WERI-Rb-1 (cell line): Measurements from ENCODE around the gene OSCP1.

Experiments used
- DNase-seq: peaks from one replicate; pipeline ENCODE4 v3.0.0-alpha.2; 2020
- H3K27ac ChIP-seq: fragments of 250-450 bp; sonication (Bioruptor Pico); 2 replicates; pipeline ENCODE4 v1.5.1; 2020; ENCODE audit warnings: mild to moderate bottlenecking, moderate library complexity
- H3K27me3 ChIP-seq: fragments of 250-450 bp; sonication (Bioruptor Pico); 2 replicates; pipeline ENCODE4 v1.5.1; 2021; ENCODE audit warnings: mild to moderate bottlenecking, low read depth, moderate library complexity; ENCODE audit not compliant: insufficient read depth, severe bottlenecking
- H3K36me3 ChIP-seq: fragments of 250-450 bp; sonication (Bioruptor Pico); 2 replicates; pipeline ENCODE4 v1.5.1; 2020; ENCODE audit warnings: mild to moderate bottlenecking, moderate library complexity
- H3K4me3 ChIP-seq: 2 replicates; pipeline ENCODE4 v1.5.1; 2011; ENCODE audit warnings: low read depth, mild to moderate bottlenecking, control low read depth, low read length
- H3K9me3 ChIP-seq: fragments of 250-450 bp; sonication (Bioruptor Pico); 2 replicates; pipeline ENCODE4 v1.5.1; 2021; ENCODE audit warnings: mild to moderate bottlenecking, moderate library complexity; ENCODE audit not compliant: severe bottlenecking
- CTCF ChIP-seq: IDR thresholded peaks from 2 replicates; pipeline ENCODE4 v1.5.1; 2011; ENCODE audit warnings: low read depth, mild to moderate bottlenecking, control low read depth, inconsistent platforms, low read length

The OSCP1 gene

DNA sequence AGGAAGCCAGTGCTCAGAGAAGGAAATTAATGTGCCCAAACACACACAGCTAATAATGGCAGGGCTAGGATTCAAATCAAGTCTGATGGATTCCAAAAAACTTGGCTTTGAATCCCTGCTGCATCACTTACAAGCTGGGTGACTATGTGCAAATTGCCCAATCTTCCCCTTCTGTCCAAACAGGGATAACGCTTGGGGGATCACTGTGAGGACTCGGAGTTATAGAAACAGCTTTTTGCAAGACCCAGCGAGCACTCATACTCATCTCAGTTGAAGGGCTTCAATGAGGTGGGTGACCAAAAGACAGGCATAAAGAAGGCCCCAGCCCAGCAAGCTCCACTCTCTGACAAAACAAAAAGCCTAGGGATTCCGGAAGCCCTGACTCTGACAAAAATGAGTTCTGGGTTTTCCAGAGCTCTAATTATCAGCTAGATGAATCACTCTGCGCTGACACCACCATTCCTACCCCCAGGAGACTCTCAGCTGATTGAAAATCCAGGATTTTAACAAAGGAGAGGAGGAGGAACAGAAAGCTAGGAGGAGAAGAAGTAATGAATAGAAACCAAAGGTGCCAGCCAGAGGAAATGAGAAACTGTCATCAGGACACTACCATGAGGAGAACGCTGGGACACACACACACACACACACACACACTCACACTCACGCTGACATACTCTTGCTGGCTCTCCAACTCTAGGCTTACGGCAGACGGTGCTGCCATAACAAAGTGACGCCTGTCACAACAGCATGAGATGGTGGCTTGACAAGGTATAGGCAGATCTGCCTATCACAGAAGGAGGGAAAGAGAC is 62.9 kb downstream of the OSCP1 start:
- H3K9me3 ChIP-seq, result no peaks in the 10 kb centered on the region
- peaks cover 3% of the 10 kb centered on the region; the same call in 1 of the 2 replicates for H3K36me3 ChIP-seq
- TF ChIP-seq CTCF, result no peak
- no peak overlapping the region for H3K4me3 ChIP-seq
- no peak for DNase-seq
- peak overlapping the region; percentile 91 for H3K27ac ChIP-seq
- no peaks in the 10 kb centered on the region for H3K27me3 ChIP-seq

- Histone ChIP-seq H3K4me3 (peak overlapping the region; percentile 77), H3K36me3 (peaks cover 4% of the 10 kb centered on the region; the same call in 1 of the 2 replicates), H3K27ac (peak overlapping the region; percentile 91), H3K27me3 (no peaks in the 10 kb centered on the region), H3K9me3 (no peaks in the 10 kb centered on the region)
- no peak for TF ChIP-seq CTCF
- peak; percentile 86 for DNase-seq
Measured at GRCh38 chr1:36386265-36387140, 63.7 kb downstream of the OSCP1 start.

DNA sequence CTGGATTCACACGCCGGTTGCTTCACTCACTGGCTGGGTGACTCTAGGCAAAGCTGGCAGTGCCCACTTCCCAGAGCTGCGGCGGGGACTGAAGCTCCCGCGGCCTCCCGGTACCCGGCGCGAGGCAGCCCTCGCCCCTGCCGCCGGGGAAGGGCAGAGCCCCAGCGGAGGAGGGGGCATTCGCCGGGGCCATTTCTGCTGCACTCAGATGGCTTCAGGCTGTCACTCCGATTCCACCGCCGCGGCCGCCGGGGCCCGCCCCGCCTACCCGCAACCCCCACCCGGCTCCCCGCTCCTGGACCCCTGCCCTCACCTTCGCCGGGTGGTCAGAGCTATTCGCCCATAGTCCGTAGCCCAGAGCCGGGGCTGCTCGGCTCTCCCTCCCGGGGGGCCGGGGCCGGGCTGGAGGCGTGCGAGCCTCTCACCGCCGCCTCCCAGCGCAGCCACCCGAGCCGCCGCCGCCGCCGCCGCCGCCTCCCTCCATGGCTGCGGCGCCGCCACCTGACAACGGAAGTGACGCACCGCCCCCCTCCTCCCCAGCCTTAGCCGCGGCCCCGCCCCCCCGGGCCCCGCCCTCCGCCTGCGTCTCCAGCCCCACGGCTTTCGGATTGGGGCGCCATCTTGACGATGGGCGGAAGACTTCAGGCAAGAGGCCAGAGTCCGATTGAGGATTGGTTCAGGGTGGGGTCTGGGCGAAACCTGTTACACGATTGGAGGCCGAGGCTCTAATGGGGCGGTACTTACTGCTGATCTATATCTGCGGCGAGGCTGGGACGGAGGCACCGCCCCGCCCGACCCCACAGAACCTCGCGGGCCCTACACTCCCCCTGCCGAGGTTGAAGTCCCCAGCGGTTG is 64.6 kb downstream of the OSCP1 start, which contains the start of gene STK40:
STK40 (minus strand) TSS at position 515 of the 855 bp plus-strand sequence. CDS start 24,592 bp downstream, outside the sequence.
- peak within 1 kb of the TSS; percentile 95 for H3K4me3 ChIP-seq
- no peak for TF ChIP-seq CTCF
- no peaks in the 10 kb centered on the region for H3K27me3 ChIP-seq
- H3K27ac ChIP-seq, result peak within 1 kb of the TSS; percentile 91
- peak; percentile 98 for DNase-seq
- no peaks in the 10 kb centered on the region for H3K9me3 ChIP-seq
- peaks cover 3% of the 10 kb centered on the region; the same call in 1 of the 2 replicates for H3K36me3 ChIP-seq

DNA sequence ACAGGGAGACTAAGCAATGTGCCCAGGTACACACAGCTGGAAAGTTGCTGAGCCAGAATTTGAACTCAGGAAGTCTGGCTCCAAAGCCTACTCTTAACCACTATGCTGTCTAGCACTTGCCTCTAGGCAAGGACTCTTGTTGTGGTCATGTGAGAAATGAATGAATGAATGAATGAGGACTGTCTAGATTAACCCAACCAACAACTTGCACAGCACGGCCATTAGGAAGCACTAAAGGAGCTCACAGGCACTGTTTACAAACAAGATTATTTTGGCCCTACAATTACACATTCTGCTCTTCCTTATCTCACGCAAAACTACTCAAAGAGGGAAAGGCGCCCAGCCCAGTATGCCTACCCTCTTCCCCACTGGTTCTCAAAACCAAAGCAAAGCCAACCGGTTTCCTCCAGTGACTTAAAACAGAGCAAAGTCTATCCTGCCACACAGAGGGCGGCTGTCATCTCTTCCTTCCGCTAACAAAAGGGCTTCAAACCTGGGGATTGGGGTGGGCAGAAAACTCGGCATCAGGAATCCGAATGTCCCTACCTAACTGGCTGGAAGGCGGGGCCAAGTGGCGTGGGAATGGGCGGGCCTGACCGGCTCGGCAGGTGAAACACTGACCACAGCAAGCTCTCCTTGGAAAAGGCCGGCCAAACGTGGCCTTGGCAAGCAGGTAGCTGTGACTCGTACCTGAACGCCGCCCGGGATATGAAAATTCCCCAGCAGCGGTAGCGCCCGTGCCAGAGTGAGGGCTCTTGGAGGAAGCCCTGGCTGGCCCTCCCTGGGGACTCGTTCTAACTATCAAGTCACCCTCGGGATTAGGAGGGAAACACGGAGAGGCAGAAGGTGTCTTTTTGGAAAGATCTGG is 65.5 kb downstream of the OSCP1 start:
- H3K9me3 ChIP-seq, result no peaks in the 10 kb centered on the region
- no peaks in the 10 kb centered on the region for H3K27me3 ChIP-seq
- peaks cover 5% of the 10 kb centered on the region for H3K36me3 ChIP-seq
- peak overlapping the region; percentile 83 for H3K27ac ChIP-seq
- peak; percentile 83 for DNase-seq
- peak overlapping the region; percentile 95 for H3K4me3 ChIP-seq
- TF ChIP-seq CTCF, result no peak

DNA sequence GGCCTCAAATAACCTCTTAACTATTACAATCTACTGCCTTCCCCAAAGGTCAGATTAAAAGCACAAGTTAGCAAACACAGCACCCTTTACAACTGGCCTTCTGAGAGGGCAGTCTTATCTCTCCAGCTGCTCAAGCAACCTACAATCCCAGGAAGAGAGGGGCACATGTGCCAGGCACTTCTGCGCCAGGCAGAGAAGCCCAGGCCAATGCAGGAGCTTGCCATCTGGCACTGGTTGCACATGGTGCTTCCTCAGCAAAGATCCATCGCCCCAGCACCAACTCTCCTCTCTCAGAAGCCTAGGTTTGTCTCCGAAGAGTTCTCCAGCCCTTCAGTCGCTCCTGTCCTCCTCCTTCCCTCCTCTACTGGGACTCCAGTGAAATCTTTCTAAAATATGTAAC is 67.0 kb downstream of the OSCP1 start:
- no peak for TF ChIP-seq CTCF
- Histone ChIP-seq H3K9me3 (no peaks in the 10 kb centered on the region), H3K27me3 (no peaks in the 10 kb centered on the region), H3K4me3 (no peak overlapping the region), H3K36me3 (peaks cover 7% of the 10 kb centered on the region), H3K27ac (no peak overlapping the region)
- DNase-seq, result no peak
